Measurements from ENCODE around the gene TEX26. TPM values are rescaled to one million over a fixed set of nuclear protein-coding genes. Genes with fewer than 3 reads are reported as not detected.
A peak's percentile ranks its signal among the peaks of the same experiment; 100 is the strongest.

TEX26 gene
- total and polyA plus RNA-seq, 2 of the 4 experiments (the other 2 are of a cell fraction): not detected

GRCh38 chr13:30898678-30899241, 33.7 kb upstream of the TEX26 start (continued):
- TF ChIP-seq RAD21 (IDR thresholded peaks at IDR 0.05; ENCODE audit: low read length) (peak; percentile 32), RFX5 (IDR thresholded peaks at IDR 0.05; ENCODE audit: low read depth, low read length) (no peak)

GRCh38 chr13:30900436-30900835, 32.0 kb upstream of the TEX26 start:
- peak overlapping the region; percentile 74 for H2AK5ac ChIP-seq (ENCODE audit: low read depth, low read length)
- peak overlapping the region; percentile 66 for H3K18ac ChIP-seq (ENCODE audit: low read depth, low read length)
- in situ Hi-C loops (cut with MboI; ENCODE audit: low sequenced_read_pairs) (no loop called here), dilution Hi-C loops (cut with HindIII; ENCODE audit: low sequenced_read_pairs, unreplicated experiment) (no loop called here), intact Hi-C loops (cut with micrococcal nuclease) (no loop called here)
- H3K4me2 ChIP-seq (ENCODE audit: low read depth, low read length): no peak overlapping the region
- no peaks in the 10 kb centered on the region for H3K36me3 ChIP-seq (ENCODE audit: control insufficient read depth, insufficient read depth, low read length)
- H4K8ac ChIP-seq (ENCODE audit: low read depth in 2 of 2, low read length in 2 of 2): peak overlapping the region in 1 of 2 experiments; percentile 3; a peak in 3 of 4 replicates
- H3K9me3 ChIP-seq (ENCODE audit: control insufficient read depth, insufficient read depth, low read length): no peaks in the 10 kb centered on the region
- POLR2A ChIA-PET (ENCODE audit: unreplicated experiment): no interaction called here
- BruUV-seq (replicated peaks): no TSS peak
- H2AFZ ChIP-seq (replicated peaks; ENCODE audit: low read length, poor library complexity): peak overlapping the region; percentile 9
- CTCF ChIA-PET: no interaction called here
- H3K23ac ChIP-seq (ENCODE audit: low read depth, low read length): no peak overlapping the region
- H2BK5ac ChIP-seq (ENCODE audit: low read depth, low read length, poor library complexity, severe bottlenecking): no peak overlapping the region
- no peak overlapping the region for H3K4me3 ChIP-seq (ENCODE audit: insufficient read depth, low read depth, low read length)
- peaks cover 19% of the 10 kb centered on the region for H3K9me1 ChIP-seq (ENCODE audit: insufficient read depth, low read length)
- H4K91ac ChIP-seq (ENCODE audit: insufficient read depth, low read depth, low read length): peak overlapping the region; percentile 1; the same call in 1 of the 2 replicates
- H3K14ac ChIP-seq (replicated peaks; ENCODE audit: low read depth, low read length): no peak overlapping the region
- ATAC-seq (ENCODE audit: low read depth) (no peak), DNase-seq (no peak)
- peaks cover 0 to 5% of the 10 kb centered on the region in 2 experiments; a peak in 1 of 4 replicates for H3K79me1 ChIP-seq (ENCODE audit: low read depth in 1 of 2, low read length in 2 of 2)
- H3K56ac ChIP-seq (ENCODE audit: extremely low read depth, insufficient read depth, low read length): no peak overlapping the region
- no peak overlapping the region for H3K9ac ChIP-seq (ENCODE audit: low read depth, low read length)
- peak overlapping the region; percentile 88 for H3K4ac ChIP-seq (ENCODE audit: low read depth, low read length)
- no peak overlapping the region for H2AK9ac ChIP-seq (replicated peaks; ENCODE audit: low read depth, low read length, poor library complexity)
- WGBS, 2 experiments (ENCODE audit: extremely low coverage in 2 of 2, insufficient read length in 1 of 2): 100% methylated on average over 1 of the region's 4 CpGs; no CpG with 5 or more reads in 1 of the 2 experiments
- H4K20me1 ChIP-seq (ENCODE audit: insufficient read depth, low read length): no peaks in the 10 kb centered on the region
- no peaks in the 10 kb centered on the region; the same call in 1 of the 2 replicates for H3K27me3 ChIP-seq (ENCODE audit: control insufficient read depth, insufficient read depth, low read length)
- peak overlapping the region; percentile 39; the same call in 1 of the 2 replicates for H2BK120ac ChIP-seq (ENCODE audit: low read depth, low read length)
- H2BK20ac ChIP-seq (ENCODE audit: low read depth, low read length): peak overlapping the region; percentile 21; the same call in 1 of the 2 replicates
- H4K5ac ChIP-seq (ENCODE audit: low read depth, low read length): peak overlapping the region; percentile 97
- peaks cover 24% of the 10 kb centered on the region for H3K4me1 ChIP-seq (ENCODE audit: control insufficient read depth, insufficient read depth, low read length)
- H2BK15ac ChIP-seq (ENCODE audit: low read depth, low read length): peak overlapping the region; percentile 96
- H3K27ac ChIP-seq (ENCODE audit: insufficient read depth, low read length): no peak overlapping the region
- TF ChIP-seq RCOR1 (IDR thresholded peaks at IDR 0.05; ENCODE audit: insufficient replicate concordance, low read length): no peak
- TF ChIP-seq RFX5 (IDR thresholded peaks at IDR 0.05; ENCODE audit: low read depth, low read length): no peak
- TF ChIP-seq CHD1 (IDR thresholded peaks at IDR 0.05; ENCODE audit: low read depth, low read length): no peak
- no peak for TF ChIP-seq MXI1 (IDR thresholded peaks at IDR 0.05; ENCODE audit: borderline replicate concordance, low read depth, low read length)
- TF ChIP-seq MAZ (IDR thresholded peaks at IDR 0.05; ENCODE audit: borderline replicate concordance, low read depth, low read length): no peak
- no peak for TF ChIP-seq ELK1 (IDR thresholded peaks at IDR 0.05; ENCODE audit: borderline replicate concordance, low read depth, low read length)
- TF ChIP-seq SMC3 (IDR thresholded peaks at IDR 0.05; ENCODE audit: low read depth, low read length): no peak
- no peak for TF ChIP-seq RAD21 (IDR thresholded peaks at IDR 0.05; ENCODE audit: low read length)
- TF ChIP-seq CTCF (conservative IDR thresholded peaks at IDR 0.05; ENCODE audit: low read depth, low read length): no peak
- no peak for TF ChIP-seq BHLHE40 (IDR thresholded peaks at IDR 0.05; ENCODE audit: low read depth, low read length)
- no peak for TF ChIP-seq NFE2L2 (IDR thresholded peaks at IDR 0.05; ENCODE audit: low read depth, low read length)
- TF ChIP-seq CEBPB (IDR thresholded peaks at IDR 0.05; ENCODE audit: low read depth, low read length): no peak
- TF ChIP-seq MAFK (IDR thresholded peaks at IDR 0.05; ENCODE audit: low read depth, low read length): no peak
- TF ChIP-seq FOS (IDR thresholded peaks at IDR 0.05; ENCODE audit: low read depth, low read length): no peak

Measured in IMR-90 (cell line).